Neural progenitor cell (in vitro differentiated cells): ENCODE results near the gene PDIA5. TPM values are rescaled to one million over a fixed set of nuclear protein-coding genes. Genes with fewer than 3 reads are reported as not detected.

Source experiments
- DNase-seq: peaks from one replicate; pipeline ENCODE4 v3.0.0-alpha.2; 2016; ENCODE audit warnings: low spot score
- H2AFZ ChIP-seq: fragments of 200-600 bp; sonication (generic); replicated peaks from 2 replicates; pipeline ENCODE4 v1.6.1; 2016; ENCODE audit warnings: antibody characterized with exemption
- H3F3A ChIP-seq: fragments of 200-600 bp; sonication (generic); 2 replicates; pipeline ENCODE4 v1.6.1; 2016; ENCODE audit warnings: antibody characterized with exemption, low read depth
- H3K27ac ChIP-seq: fragments of 200-600 bp; sonication (generic); 2 replicates; pipeline ENCODE4 v1.5.1; 2016; ENCODE audit warnings: mild to moderate bottlenecking
- H3K27me3 ChIP-seq: fragments of 200-600 bp; sonication (generic); 2 replicates; pipeline ENCODE4 v1.6.1; 2016; ENCODE audit warnings: mild to moderate bottlenecking, moderate library complexity
- H3K36me3 ChIP-seq: fragments of 200-600 bp; sonication (generic); 2 replicates; pipeline ENCODE4 v1.5.1; 2016
- H3K4me1 ChIP-seq: fragments of 200-600 bp; sonication (generic); 2 replicates; pipeline ENCODE4 v1.6.1; 2016; ENCODE audit warnings: mixed run types
- H3K4me2 ChIP-seq: fragments of 200-600 bp; sonication (generic); 2 replicates; pipeline ENCODE4 v1.6.1; 2016
- H3K4me3 ChIP-seq: fragments of 200-600 bp; sonication (generic); 2 replicates; pipeline ENCODE4 v1.5.1; 2016
- H3K79me2 ChIP-seq: fragments of 200-600 bp; sonication (generic); 2 replicates; pipeline ENCODE4 v1.6.1; 2016; ENCODE audit warnings: low read depth
- H3K9ac ChIP-seq: fragments of 200-600 bp; sonication (generic); 2 replicates; pipeline ENCODE4 v1.6.1; 2016
- H3K9me3 ChIP-seq: fragments of 200-600 bp; sonication (generic); 2 replicates; pipeline ENCODE4 v1.5.1; 2016; ENCODE audit warnings: low read depth
- H4K20me1 ChIP-seq: fragments of 200-600 bp; sonication (generic); 2 replicates; pipeline ENCODE4 v1.6.1; 2016; ENCODE audit warnings: low read depth
- H3K27ac Mint-ChIP-seq: 3 replicates; pipeline ENCODE4 v1.8.0; 2021; ENCODE audit warnings: mixed read lengths
- H3K27me3 Mint-ChIP-seq: 2 replicates; pipeline ENCODE4 v1.8.0; 2022; ENCODE audit warnings: low read depth, mild to moderate bottlenecking, inconsistent platforms, moderate library complexity, mixed read lengths; ENCODE audit not compliant: insufficient read depth
- H3K36me3 Mint-ChIP-seq: 3 replicates; pipeline ENCODE4 v1.8.0; 2021; ENCODE audit warnings: mixed read lengths
- H3K4me1 Mint-ChIP-seq: 3 replicates; pipeline ENCODE4 v1.8.0; 2021; ENCODE audit warnings: mixed read lengths
- H3K4me3 Mint-ChIP-seq: 3 replicates; pipeline ENCODE4 v1.8.0; 2021; ENCODE audit warnings: mild to moderate bottlenecking, moderate library complexity, mixed read lengths
- H3K9me3 Mint-ChIP-seq: 3 replicates; pipeline ENCODE4 v1.8.0; 2020; ENCODE audit warnings: mixed read lengths
- CTCF ChIP-seq: fragments of 200-600 bp; sonication (generic); IDR thresholded peaks from 2 replicates; pipeline ENCODE4 v1.5.1; 2017; ENCODE audit warnings: antibody characterized with exemption, mild to moderate bottlenecking
- EZH2 ChIP-seq: fragments of 200-600 bp; sonication (generic); IDR thresholded peaks from 2 replicates; pipeline ENCODE4 v1.6.1; 2017; ENCODE audit warnings: antibody characterized with exemption, mild to moderate bottlenecking, moderate library complexity
- EZH2phosphoT487 ChIP-seq: fragments of 200-600 bp; sonication (generic); IDR thresholded peaks from 2 replicates; pipeline ENCODE4 v1.6.1; 2017; ENCODE audit warnings: antibody characterized with exemption
- total RNA-seq: library from RNA; depleted of rRNA; stranded (reverse); fragments of >200 nt; gene quantifications from 2 replicates; pipeline ENCODE4 v1.2.3, GENCODE V29; 2015; ENCODE audit warnings: low replicate concordance

PDIA5 gene
- total RNA-seq, 1 donor from 2014 or later = 15.8 TPM

DNA sequence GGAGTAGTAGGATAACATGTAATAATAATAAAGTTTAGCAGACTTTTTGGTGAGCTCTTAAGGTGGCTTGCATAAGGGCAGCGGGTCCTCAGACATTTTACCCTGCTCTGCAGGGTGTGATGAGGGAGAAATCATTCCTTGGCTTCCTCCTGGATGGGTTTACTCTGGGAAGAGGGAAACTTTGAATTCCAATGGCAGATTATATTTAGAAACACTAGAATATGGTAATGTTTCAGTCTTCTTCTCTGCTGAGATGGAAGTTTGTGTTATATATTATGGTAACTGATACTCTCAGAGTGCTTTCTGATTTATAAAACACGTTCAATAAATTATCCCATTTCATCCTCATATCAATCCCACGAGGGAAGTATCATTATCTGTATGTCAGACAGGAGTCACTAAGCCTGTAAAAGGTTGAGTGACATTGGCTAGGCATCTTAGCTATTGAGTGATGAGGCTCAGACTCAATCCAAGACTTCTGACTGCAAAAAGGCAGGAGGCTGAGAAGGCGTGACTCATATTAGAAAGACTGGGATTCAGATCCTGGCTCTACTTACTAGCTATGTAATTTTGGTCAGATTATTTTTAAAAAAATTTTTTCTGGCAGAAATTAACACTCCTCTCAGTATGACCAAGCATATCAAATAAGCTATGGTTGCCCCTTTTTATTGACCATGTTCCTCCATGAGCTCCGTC, 19.3 kb downstream of the PDIA5 start:
- TF ChIP-seq EZH2phosphoT487 (no peak), EZH2 (no peak), CTCF (no peak)
- peaks cover 84% of the 10 kb centered on the region for H3K4me1 ChIP-seq
- Mint-ChIP-seq H3K27me3 (peaks cover 9% of the 10 kb centered on the region), H3K4me3 (peak overlapping the region; percentile 54), H3K4me1 (peaks cover 90% of the 10 kb centered on the region), H3K27ac (peak overlapping the region; percentile 89), H3K9me3 (peaks cover 2% of the 10 kb centered on the region), H3K36me3 (no peaks in the 10 kb centered on the region)
- H3K4me3 ChIP-seq = no peak overlapping the region
- H3F3A ChIP-seq = peaks cover 36% of the 10 kb centered on the region
- H3K9ac ChIP-seq = no peak overlapping the region
- H3K79me2 ChIP-seq = peaks cover 9% of the 10 kb centered on the region
- H3K27me3 ChIP-seq = no peaks in the 10 kb centered on the region
- DNase-seq = no peak
- H2AFZ ChIP-seq = no peak overlapping the region
- peak overlapping the region; percentile 9 for H3K4me2 ChIP-seq
- no peaks in the 10 kb centered on the region for H4K20me1 ChIP-seq
- no peak overlapping the region for H3K27ac ChIP-seq
- no peaks in the 10 kb centered on the region for H3K36me3 ChIP-seq
- H3K9me3 ChIP-seq = no peaks in the 10 kb centered on the region

- TF ChIP-seq CTCF (no peak), EZH2 (no peak), EZH2phosphoT487 (no peak)
- Histone ChIP-seq H3K79me2 (peaks cover 9% of the 10 kb centered on the region), H3K9me3 (no peaks in the 10 kb centered on the region), H3F3A (peaks cover 42% of the 10 kb centered on the region), H3K4me3 (no peak overlapping the region), H3K9ac (no peak overlapping the region), H3K27ac (no peak overlapping the region), H3K27me3 (no peaks in the 10 kb centered on the region), H3K4me1 (peaks cover 75% of the 10 kb centered on the region), H3K4me2 (peak overlapping the region; percentile 12), H2AFZ (no peak overlapping the region), H4K20me1 (no peaks in the 10 kb centered on the region), H3K36me3 (no peaks in the 10 kb centered on the region)
- H3K27me3 Mint-ChIP-seq = peaks cover 9% of the 10 kb centered on the region
- H3K4me1 Mint-ChIP-seq = peaks cover 93% of the 10 kb centered on the region
- no peak overlapping the region for H3K4me3 Mint-ChIP-seq
- no peak for DNase-seq
- peaks cover 13% of the 10 kb centered on the region for H3K36me3 Mint-ChIP-seq
- peak overlapping the region; percentile 50 for H3K27ac Mint-ChIP-seq
- H3K9me3 Mint-ChIP-seq = peaks cover 2% of the 10 kb centered on the region
Measured at GRCh38 chr3:123088387-123088786, 21.6 kb downstream of the PDIA5 start.

DNA sequence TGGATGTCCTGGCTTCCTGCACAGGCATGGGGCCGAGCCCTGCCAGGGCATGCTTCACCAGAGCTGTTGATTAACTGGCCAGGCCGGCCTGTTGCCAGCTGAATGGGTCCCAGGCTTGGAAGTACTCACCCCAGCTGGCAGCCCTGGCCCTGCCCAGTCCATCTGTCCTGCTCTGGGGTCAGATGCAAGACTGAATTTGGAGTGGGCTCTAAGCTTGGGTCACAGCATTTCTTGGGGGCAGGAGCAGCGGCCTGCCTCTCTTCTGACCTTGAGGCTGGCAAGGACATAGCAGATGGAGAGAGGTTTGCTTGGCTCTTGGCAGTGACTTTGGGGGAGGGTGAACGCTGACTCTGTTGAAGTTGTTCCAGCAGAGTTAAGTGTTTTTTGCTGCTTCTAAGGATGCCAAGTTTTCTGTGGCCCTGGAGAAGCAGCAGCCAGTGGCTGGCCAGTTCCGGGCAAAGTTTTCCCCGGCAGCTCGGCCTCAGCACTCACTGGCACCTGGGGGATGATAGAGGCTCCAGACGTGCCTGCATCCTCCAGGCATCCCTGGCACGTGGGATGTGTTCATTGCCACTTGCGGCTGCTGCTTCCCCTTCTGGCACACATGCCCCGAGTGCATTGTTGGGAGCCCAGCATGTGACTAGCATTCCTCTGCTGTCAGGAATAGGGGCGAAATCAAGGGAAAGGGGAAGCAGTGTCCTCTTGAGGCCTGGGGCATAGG, 22.9 kb downstream of the PDIA5 start:
- Histone ChIP-seq H3K4me1 (peaks cover 61% of the 10 kb centered on the region), H3K4me2 (peak overlapping the region; percentile 53), H3K27me3 (no peaks in the 10 kb centered on the region), H2AFZ (no peak overlapping the region), H3F3A (peaks cover 28% of the 10 kb centered on the region), H3K4me3 (no peak overlapping the region), H4K20me1 (no peaks in the 10 kb centered on the region), H3K36me3 (no peaks in the 10 kb centered on the region), H3K27ac (no peak overlapping the region), H3K9ac (no peak overlapping the region), H3K79me2 (peaks cover 9% of the 10 kb centered on the region), H3K9me3 (no peaks in the 10 kb centered on the region)
- H3K4me1 Mint-ChIP-seq = peaks cover 84% of the 10 kb centered on the region
- peaks cover 20% of the 10 kb centered on the region for H3K36me3 Mint-ChIP-seq
- peak; percentile 38 for DNase-seq
- H3K27ac Mint-ChIP-seq = peak overlapping the region; percentile 68
- H3K4me3 Mint-ChIP-seq = peak overlapping the region; percentile 16
- peaks cover 6% of the 10 kb centered on the region for H3K27me3 Mint-ChIP-seq
- TF ChIP-seq EZH2 (no peak), CTCF (no peak), EZH2phosphoT487 (no peak)
- H3K9me3 Mint-ChIP-seq = peaks cover 2% of the 10 kb centered on the region
